MM.1S (cell line): ENCODE results near the gene PTH.

ENCODE experiments used
- DNase-seq: peaks from one replicate; pipeline ENCODE4 v3.0.0-alpha.2; 2015
- H2AFZ ChIP-seq: fragments of 300-600 bp; sonication (generic); 2 replicates; pipeline ENCODE4 v1.6.0; 2016; ENCODE audit warnings: antibody characterized with exemption, low read length
- H3F3A ChIP-seq: fragments of 300-600 bp; sonication (generic); 2 replicates; pipeline ENCODE4 v1.6.1; 2016; ENCODE audit warnings: mild to moderate bottlenecking, antibody characterized with exemption, low read length, moderate library complexity, mixed read lengths; ENCODE audit not compliant: insufficient read depth
- H3K27ac ChIP-seq: fragments of 300-600 bp; sonication (generic); 2 replicates; pipeline ENCODE4 v1.5.1; 2016; ENCODE audit warnings: mild to moderate bottlenecking, low read length
- H3K27me3 ChIP-seq: fragments of 300-600 bp; sonication (generic); replicated peaks from 2 replicates; pipeline ENCODE4 v1.6.0; 2016; ENCODE audit warnings: low read length; ENCODE audit not compliant: insufficient read depth
- H3K36me3 ChIP-seq: fragments of 300-600 bp; sonication (generic); replicated peaks from 2 replicates; pipeline ENCODE4 v1.6.1; 2016; ENCODE audit warnings: mild to moderate bottlenecking, low read length, mixed read lengths; ENCODE audit not compliant: insufficient read depth
- H3K4me1 ChIP-seq: fragments of 300-600 bp; sonication (generic); 2 replicates; pipeline ENCODE4 v1.6.1; 2016; ENCODE audit warnings: low read length, mixed read lengths
- H3K4me2 ChIP-seq: fragments of 300-600 bp; sonication (generic); 2 replicates; pipeline ENCODE4 v1.6.0; 2016; ENCODE audit warnings: low read depth, low read length
- H3K4me3 ChIP-seq: fragments of 300-600 bp; sonication (generic); 2 replicates; pipeline ENCODE4 v1.5.1; 2016; ENCODE audit warnings: low read length, mixed read lengths
- H3K79me2 ChIP-seq: fragments of 300-600 bp; sonication (generic); 2 replicates; pipeline ENCODE4 v1.6.1; 2016; ENCODE audit warnings: mixed run types, low read length, mixed read lengths
- H3K9ac ChIP-seq: fragments of 300-600 bp; sonication (generic); 2 replicates; pipeline ENCODE4 v1.6.1; 2016; ENCODE audit warnings: low read length, mixed read lengths
- H3K9me2 ChIP-seq: fragments of 300-600 bp; sonication (generic); replicated peaks from 2 replicates; pipeline ENCODE4 v1.6.1; 2016; ENCODE audit warnings: mild to moderate bottlenecking, low read length, mixed read lengths; ENCODE audit not compliant: insufficient read depth
- H3K9me3 ChIP-seq: fragments of 300-600 bp; sonication (generic); replicated peaks from 2 replicates; pipeline ENCODE4 v1.6.1; 2016; ENCODE audit warnings: mild to moderate bottlenecking, low read length, mixed read lengths; ENCODE audit not compliant: insufficient read depth
- H4K20me1 ChIP-seq: fragments of 300-600 bp; sonication (generic); 2 replicates; pipeline ENCODE4 v1.6.1; 2016; ENCODE audit warnings: mild to moderate bottlenecking, low read length, moderate library complexity, mixed read lengths; ENCODE audit not compliant: insufficient read depth
- CTCF ChIP-seq: fragments of 300-600 bp; sonication (generic); IDR thresholded peaks from 2 replicates; pipeline ENCODE4 v1.5.1; 2016; ENCODE audit warnings: antibody characterized with exemption, low read length, mixed read lengths
- EZH2 ChIP-seq: fragments of 300-600 bp; sonication (generic); optimal IDR thresholded peaks from 2 replicates; pipeline ENCODE3; 2017; ENCODE audit warnings: low read depth, mild to moderate bottlenecking, antibody characterized with exemption, low read length, mixed read lengths
- EZH2phosphoT487 ChIP-seq: fragments of 300-600 bp; sonication (generic); IDR thresholded peaks from 2 replicates; pipeline ENCODE4 v1.6.1; 2018; ENCODE audit warnings: antibody characterized with exemption, low read length

The PTH gene

DNA sequence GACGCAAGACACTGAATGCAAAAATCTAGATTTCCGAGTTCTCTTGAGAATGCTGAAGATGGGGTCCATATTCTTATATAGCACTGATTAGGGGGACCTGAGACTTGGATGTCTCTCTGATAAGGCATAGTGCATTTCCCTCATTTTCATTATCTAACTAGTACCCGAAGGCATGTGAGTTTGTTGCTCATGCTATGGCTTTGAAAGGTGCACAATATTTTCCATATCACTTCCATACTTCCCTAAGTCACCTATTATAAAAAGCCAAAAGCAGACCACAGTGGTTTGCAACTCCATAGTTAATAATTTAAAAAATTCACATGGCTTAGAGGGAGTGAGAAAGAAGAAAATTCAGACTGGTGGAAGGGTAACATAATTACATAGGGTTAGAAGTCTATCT lies 34.5 kb downstream of the PTH start:
- no peaks in the 10 kb centered on the region for H3K36me3 ChIP-seq
- peaks cover 62% of the 10 kb centered on the region for H3K79me2 ChIP-seq
- H3F3A ChIP-seq = no peaks in the 10 kb centered on the region
- no peaks in the 10 kb centered on the region for H3K27me3 ChIP-seq
- no peaks in the 10 kb centered on the region for H3K9me2 ChIP-seq
- no peaks in the 10 kb centered on the region for H3K9me3 ChIP-seq
- H3K9ac ChIP-seq = no peak overlapping the region
- H3K4me2 ChIP-seq = no peak overlapping the region
- H2AFZ ChIP-seq = no peak overlapping the region
- H4K20me1 ChIP-seq = no peaks in the 10 kb centered on the region
- H3K4me1 ChIP-seq = peaks cover 10% of the 10 kb centered on the region; the same call in 1 of the 2 replicates
- TF ChIP-seq EZH2 (no peak), EZH2phosphoT487 (no peak), CTCF (no peak)
- H3K4me3 ChIP-seq = no peak overlapping the region
- no peak for DNase-seq
- H3K27ac ChIP-seq = no peak overlapping the region

- Histone ChIP-seq H3F3A (peaks cover 26% of the 10 kb centered on the region), H3K4me1 (peaks cover 30% of the 10 kb centered on the region), H3K9me3 (no peaks in the 10 kb centered on the region), H4K20me1 (no peaks in the 10 kb centered on the region), H3K4me3 (peak overlapping the region; percentile 31), H3K9me2 (no peaks in the 10 kb centered on the region), H3K79me2 (peaks cover 73% of the 10 kb centered on the region), H3K27ac (peak overlapping the region; percentile 71), H3K9ac (peak overlapping the region; percentile 38; the same call in 1 of the 2 replicates), H2AFZ (peak overlapping the region; percentile 29), H3K36me3 (no peaks in the 10 kb centered on the region), H3K4me2 (peak overlapping the region; percentile 63), H3K27me3 (no peaks in the 10 kb centered on the region)
- peak; percentile 61 for DNase-seq
- TF ChIP-seq EZH2phosphoT487 (no peak), EZH2 (no peak), CTCF (no peak)
Observed at GRCh38 chr11:13450832-13451397, 44.9 kb downstream of the PTH start.

DNA sequence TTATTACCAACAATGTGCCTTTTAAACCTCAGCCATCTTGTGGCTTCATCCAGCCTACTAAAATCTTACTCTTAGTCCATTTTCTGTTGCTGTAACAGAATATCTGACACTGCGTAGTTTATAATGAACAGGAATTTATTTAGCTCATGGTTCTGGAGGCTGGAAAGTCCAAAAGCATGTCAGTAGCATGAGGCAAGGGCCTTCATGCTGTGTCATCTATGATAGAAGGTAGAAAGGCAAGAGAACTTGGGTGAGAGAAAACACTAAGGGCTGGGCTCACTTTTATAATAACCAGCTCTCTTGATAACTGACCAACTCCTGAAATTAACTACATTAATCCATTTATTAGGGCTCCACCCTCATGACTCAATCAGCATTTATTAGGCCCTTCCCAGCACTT lies 46.3 kb downstream of the PTH start:
- H3K27ac ChIP-seq = no peak overlapping the region
- no peak overlapping the region for H3K4me3 ChIP-seq
- H3K4me1 ChIP-seq = peaks cover 30% of the 10 kb centered on the region
- H3K9me2 ChIP-seq = no peaks in the 10 kb centered on the region
- TF ChIP-seq EZH2 (no peak), CTCF (no peak), EZH2phosphoT487 (no peak)
- H3F3A ChIP-seq = peaks cover 26% of the 10 kb centered on the region
- H2AFZ ChIP-seq = no peak overlapping the region
- no peak overlapping the region for H3K9ac ChIP-seq
- H3K36me3 ChIP-seq = no peaks in the 10 kb centered on the region
- H3K27me3 ChIP-seq = no peaks in the 10 kb centered on the region
- peaks cover 74% of the 10 kb centered on the region for H3K79me2 ChIP-seq
- no peaks in the 10 kb centered on the region for H4K20me1 ChIP-seq
- no peaks in the 10 kb centered on the region for H3K9me3 ChIP-seq
- DNase-seq = no peak
- H3K4me2 ChIP-seq = no peak overlapping the region
